ENCODE measurements around the gene YWHAG. TPM values are rescaled to one million over a fixed set of nuclear protein-coding genes. Genes with fewer than 3 reads are reported as not detected.
A peak's percentile ranks its signal among the peaks of the same experiment; 100 is the strongest.

The YWHAG gene
- total RNA-seq, 4 donors from 2014 or later: 40.5 to 74.3 (median 53.6) TPM

- Histone ChIP-seq H3K4me1 (peaks cover 0 to 39% (median 0%) of the 10 kb centered on the region in 4 donors), H3K4me3 (no peak overlapping the region), H3K9me3 (no peaks in the 10 kb centered on the region), H3K36me3 (no peaks in the 10 kb centered on the region), H3K27me3 (no peaks in the 10 kb centered on the region), H3K27ac (peak overlapping the region in 2 of 4 donors; percentile 87 to 93)
- no peak for DNase-seq
- TF ChIP-seq CTCF (IDR thresholded peaks at IDR 0.05) (no peak), POLR2A (IDR thresholded peaks at IDR 0.05) (no peak)
Observed at GRCh38 chr7:76304888-76305375, 53.9 kb downstream of the YWHAG start.

GRCh38 chr7:76303202-76304147 lies 55.3 kb downstream of the YWHAG start:
- peak overlapping the region; percentile 78 to 93 (median 87) for H3K27ac ChIP-seq
- no peaks in the 10 kb centered on the region for H3K36me3 ChIP-seq
- no peaks in the 10 kb centered on the region for H3K27me3 ChIP-seq
- peak overlapping the region; percentile 60 to 82 (median 72) for H3K4me3 ChIP-seq
- peak; percentile 77 to 89 (median 81) for DNase-seq
- H3K4me1 ChIP-seq: peaks cover 0 to 43% (median 0%) of the 10 kb centered on the region in 4 donors
- no peaks in the 10 kb centered on the region for H3K9me3 ChIP-seq
- TF ChIP-seq CTCF (IDR thresholded peaks at IDR 0.05): no peak
- peak in 1 of 2 donors; percentile 19 for TF ChIP-seq POLR2A (IDR thresholded peaks at IDR 0.05)

- peak; percentile 55 to 62 for TF ChIP-seq POLR2A (IDR thresholded peaks at IDR 0.05)
- no peak for TF ChIP-seq CTCF (IDR thresholded peaks at IDR 0.05)
- H3K4me1 ChIP-seq: peaks cover 0 to 46% (median 0%) of the 10 kb centered on the region in 4 donors
- H3K27me3 ChIP-seq: no peaks in the 10 kb centered on the region
- DNase-seq: peak; percentile 76 to 93 (median 83)
- peak within 1 kb of the TSS; percentile 78 to 93 (median 87) for H3K27ac ChIP-seq
- no peaks in the 10 kb centered on the region for H3K36me3 ChIP-seq
- peak within 1 kb of the TSS; percentile 60 to 82 (median 72) for H3K4me3 ChIP-seq
- no peaks in the 10 kb centered on the region for H3K9me3 ChIP-seq
Observed at GRCh38 chr7:76302347-76303201, 56.2 kb downstream of the YWHAG start, which contains the start of gene HSPB1. TSS of gene HSPB1 (plus strand) at chr7:76302673. CDS start at chr7:76302713, 40 bp downstream.

- Histone ChIP-seq H3K27me3 (no peaks in the 10 kb centered on the region), H3K27ac (peak overlapping the region in 1 of 4 donors; percentile 87), H3K4me3 (no peak overlapping the region), H3K4me1 (peaks cover 0 to 54% (median 0%) of the 10 kb centered on the region in 4 donors), H3K36me3 (no peaks in the 10 kb centered on the region), H3K9me3 (no peaks in the 10 kb centered on the region)
- TF ChIP-seq CTCF (IDR thresholded peaks at IDR 0.05): no peak
- DNase-seq: no peak
Observed at GRCh38 chr7:76301000-76301399, 57.8 kb downstream of the YWHAG start.

- Histone ChIP-seq H3K27me3 (no peaks in the 10 kb centered on the region), H3K36me3 (no peaks in the 10 kb centered on the region), H3K27ac (peak overlapping the region in 2 of 4 donors; percentile 27 to 83), H3K4me1 (peaks cover 0 to 62% (median 0%) of the 10 kb centered on the region in 4 donors), H3K9me3 (no peaks in the 10 kb centered on the region), H3K4me3 (no peak overlapping the region)
- TF ChIP-seq POLR2A (IDR thresholded peaks at IDR 0.05) (no peak), CTCF (IDR thresholded peaks at IDR 0.05) (no peak)
- DNase-seq: peak in 2 of 3 donors; percentile 54 to 80
Observed at GRCh38 chr7:76300166-76300731, 58.5 kb downstream of the YWHAG start.

Data from Peyer's patch (tissue), 4 donors.